GM12864 (cell line): ENCODE results near the gene GUSB.

Source experiments
- DNase-seq: peaks from one replicate; pipeline ENCODE4 v3.0.0-alpha.2; 2011; ENCODE audit warnings: low read depth
- H3K4me3 ChIP-seq: 2 replicates; pipeline ENCODE4 v1.5.1; 2011; ENCODE audit warnings: mild to moderate bottlenecking, low read depth, low read length, control low read depth
- TF ChIP-seq, protein P1 (sequence below): IDR thresholded peaks from 2 replicates; pipeline ENCODE4 v1.5.1; 2011; ENCODE audit warnings: low read depth, mild to moderate bottlenecking, moderate library complexity, low read length, control low read depth, inconsistent platforms; ENCODE audit errors: missing control alignments

Gene GUSB

DNA sequence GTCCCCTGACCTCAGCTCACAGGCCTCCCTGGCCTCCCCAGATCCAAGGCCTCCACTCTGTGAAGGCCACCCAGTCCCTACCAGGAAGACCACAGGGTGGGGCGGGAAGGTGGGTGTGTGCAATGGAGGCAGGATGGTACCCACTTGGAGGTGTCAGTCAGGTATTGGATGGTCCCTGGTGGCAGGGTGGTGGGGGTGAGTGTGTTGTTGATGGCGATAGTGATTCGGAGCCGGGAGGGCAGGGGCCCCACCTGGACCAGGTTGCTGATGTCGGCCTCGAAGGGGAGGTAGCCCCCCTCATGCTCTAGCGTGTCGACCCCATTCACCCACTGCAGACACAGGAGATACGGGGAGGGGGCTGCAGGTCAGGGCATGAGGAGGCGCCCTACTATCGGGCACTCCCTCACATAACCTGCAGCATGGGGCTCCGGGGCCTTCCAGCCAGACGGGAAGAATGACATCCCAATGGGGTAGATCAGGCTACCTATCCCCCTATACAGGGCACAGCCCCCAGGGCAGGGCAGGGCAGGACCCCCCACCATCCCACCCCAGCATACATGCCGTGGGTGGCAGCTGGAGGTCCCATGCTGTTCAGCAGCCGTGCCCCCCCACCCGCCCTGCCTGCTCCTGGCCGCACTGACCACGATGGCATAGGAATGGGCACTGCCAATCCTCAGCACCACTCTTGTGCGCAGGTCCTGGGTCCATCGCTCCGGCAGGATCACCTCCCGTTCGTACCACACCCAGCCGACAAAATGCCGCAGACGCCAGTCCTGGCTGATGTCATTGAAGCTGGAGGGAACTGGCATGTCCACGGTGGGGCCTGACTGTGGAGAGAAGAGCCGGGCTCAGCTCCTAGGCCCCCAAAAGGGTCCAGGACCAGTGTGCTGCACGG is 2.2 kb downstream of the GUSB start:
- DNase-seq: no peak
- no peak overlapping the region for H3K4me3 ChIP-seq
- TF ChIP-seq, protein P1, sequence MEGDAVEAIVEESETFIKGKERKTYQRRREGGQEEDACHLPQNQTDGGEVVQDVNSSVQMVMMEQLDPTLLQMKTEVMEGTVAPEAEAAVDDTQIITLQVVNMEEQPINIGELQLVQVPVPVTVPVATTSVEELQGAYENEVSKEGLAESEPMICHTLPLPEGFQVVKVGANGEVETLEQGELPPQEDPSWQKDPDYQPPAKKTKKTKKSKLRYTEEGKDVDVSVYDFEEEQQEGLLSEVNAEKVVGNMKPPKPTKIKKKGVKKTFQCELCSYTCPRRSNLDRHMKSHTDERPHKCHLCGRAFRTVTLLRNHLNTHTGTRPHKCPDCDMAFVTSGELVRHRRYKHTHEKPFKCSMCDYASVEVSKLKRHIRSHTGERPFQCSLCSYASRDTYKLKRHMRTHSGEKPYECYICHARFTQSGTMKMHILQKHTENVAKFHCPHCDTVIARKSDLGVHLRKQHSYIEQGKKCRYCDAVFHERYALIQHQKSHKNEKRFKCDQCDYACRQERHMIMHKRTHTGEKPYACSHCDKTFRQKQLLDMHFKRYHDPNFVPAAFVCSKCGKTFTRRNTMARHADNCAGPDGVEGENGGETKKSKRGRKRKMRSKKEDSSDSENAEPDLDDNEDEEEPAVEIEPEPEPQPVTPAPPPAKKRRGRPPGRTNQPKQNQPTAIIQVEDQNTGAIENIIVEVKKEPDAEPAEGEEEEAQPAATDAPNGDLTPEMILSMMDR: no peak

DNA sequence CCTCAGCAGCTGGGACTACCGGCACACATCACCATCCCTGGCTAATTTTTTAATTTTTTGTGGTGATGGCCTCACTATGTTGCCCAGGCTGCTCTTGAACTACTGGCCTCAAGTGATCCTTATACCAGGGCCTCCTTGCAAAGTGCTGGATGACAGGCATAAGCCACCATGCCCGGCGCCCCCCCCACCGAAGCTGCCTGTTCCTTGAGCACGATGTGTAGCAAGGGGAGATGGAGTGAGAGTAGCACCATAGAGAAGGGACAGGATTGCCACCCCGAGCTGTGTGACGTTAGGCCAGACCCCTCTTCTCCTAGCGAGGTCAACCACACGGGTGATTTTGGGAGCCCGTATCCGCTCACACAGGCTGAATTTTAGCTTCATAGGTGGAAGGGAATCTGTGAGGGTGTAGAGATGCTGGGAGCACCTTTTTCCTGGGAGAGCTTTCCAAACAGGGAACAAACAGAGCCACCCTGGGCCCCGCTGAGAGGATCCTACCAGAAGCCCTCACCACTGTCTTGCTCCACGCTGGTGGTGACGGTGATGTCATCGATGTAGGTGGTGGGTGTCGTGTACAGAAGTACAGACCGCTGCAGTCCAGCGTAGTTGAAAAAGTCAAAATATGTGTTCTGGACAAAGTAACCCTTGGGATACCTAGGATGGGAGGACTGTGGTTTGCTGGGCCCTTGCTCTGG is 3.0 kb downstream of the GUSB start:
- no peak for DNase-seq
- TF ChIP-seq, protein P1: no peak
- H3K4me3 ChIP-seq: no peak overlapping the region

DNA sequence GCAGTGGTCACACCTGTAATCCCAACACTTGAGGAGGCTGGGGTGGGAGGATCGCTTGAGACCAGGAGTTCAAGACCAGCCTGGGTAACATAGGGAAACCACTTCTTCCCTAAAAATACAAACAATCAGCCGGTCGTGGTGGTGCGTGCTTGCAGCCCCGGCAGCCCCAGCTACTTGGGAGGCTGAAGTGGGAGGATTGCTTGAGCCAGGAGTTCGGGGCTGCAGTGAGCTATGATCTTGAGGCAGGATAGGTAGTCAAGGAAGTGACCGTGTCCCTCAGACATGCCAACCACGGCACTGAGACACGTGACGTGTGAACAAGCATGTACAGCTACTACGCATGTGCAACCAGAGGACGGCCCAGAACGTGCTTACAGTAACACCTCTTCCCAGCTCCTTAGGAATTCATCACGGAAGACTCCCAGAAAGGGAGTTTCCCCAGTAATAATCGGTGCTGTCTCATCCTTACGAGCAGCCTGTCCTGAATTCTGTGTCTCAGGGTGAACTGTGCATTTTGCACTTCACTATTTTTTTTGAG is 5.3 kb downstream of the GUSB start:
- no peak for DNase-seq
- TF ChIP-seq, protein P1: no peak
- no peak overlapping the region for H3K4me3 ChIP-seq

DNA sequence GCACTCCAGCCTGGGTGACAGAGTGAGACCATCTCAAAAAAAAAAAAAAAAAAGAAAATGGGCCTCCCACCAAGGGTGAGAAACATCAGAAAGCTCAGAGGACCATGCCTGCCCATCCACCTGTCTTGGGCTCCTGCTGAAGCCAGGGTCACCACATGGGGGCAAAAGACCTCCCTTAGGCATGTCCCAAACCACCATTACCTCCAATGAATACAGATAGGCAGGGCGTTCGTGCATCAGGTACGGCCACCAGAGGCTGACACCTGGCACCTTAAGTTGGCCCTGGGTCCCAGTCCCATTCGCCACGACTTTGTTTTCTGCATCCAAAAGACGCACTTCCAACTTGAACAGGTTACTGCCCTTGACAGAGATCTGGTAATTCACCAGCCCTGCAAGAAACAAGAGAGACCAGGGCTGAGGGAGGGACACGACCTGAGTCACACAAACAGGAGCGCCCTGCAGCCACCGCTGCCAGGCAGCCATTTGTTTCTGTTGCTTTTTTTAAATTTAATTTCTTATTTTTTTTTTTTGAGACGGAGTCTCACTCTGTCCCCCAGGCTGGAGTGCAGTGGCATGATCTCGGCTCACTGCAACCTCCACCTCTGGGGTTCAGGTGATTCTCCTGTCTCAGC is 6.1 kb downstream of the GUSB start:
- DNase-seq: no peak
- TF ChIP-seq, protein P1: no peak
- no peak overlapping the region for H3K4me3 ChIP-seq

DNA sequence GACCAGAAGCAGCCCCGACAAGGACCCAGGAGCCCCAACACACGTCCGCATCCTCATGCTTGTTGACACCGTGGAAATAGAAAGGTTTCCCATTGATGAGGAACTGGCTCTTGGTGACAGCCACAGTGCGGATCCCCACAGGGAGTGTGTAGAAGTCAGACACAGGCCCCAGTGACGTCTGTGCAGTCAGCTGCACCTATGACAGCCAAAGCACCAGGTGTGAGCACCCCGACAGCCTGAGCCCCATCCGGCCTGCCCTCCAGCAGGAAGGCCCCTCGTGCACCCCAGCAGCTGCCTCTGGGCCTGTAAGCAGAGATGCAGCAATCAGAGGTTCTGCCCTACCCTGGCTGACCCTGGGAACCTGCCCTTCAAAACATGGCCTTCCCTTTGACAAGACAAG is 7.1 kb downstream of the GUSB start:
- no peak for DNase-seq
- TF ChIP-seq, protein P1: no peak

DNA sequence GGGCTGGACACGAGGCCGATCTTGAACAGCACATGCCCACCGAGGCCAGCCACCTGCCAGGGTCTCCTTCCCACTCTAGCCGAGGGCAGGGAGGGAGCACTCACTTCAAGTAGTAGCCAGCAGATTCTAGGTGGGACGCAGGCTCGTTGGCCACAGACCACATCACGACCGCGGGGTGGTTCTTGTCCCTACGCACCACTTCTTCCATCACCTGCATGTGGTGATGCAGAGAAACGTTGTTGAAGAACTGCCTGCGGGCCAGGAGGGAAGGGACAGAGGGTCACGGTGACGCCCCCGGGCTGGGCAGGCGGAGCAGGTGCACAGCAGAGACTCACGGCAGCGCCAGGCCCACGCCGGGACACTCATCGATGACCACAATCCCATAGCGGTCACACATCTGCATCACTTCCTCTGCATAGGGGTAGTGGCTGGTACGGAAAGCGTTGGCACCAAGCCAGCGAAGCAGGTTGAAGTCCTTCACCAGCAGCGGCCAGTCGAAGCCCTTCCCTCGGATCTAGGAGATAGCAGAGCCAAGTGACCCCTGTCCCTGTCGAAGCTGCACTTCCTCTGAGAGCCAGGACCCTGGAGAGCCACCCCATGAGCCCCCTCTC is 7.7 kb downstream of the GUSB start:
- DNase-seq: no peak
- H3K4me3 ChIP-seq: no peak overlapping the region
- TF ChIP-seq, protein P1: no peak

More for the DNA sequence above, 7.1 kb downstream of the GUSB start:
- no peak overlapping the region for H3K4me3 ChIP-seq
